Fibroblast of lung (primary cell): ENCODE results near the gene CCDC142. TPM values are rescaled to one million over a fixed set of nuclear protein-coding genes. Genes with fewer than 3 reads are reported as not detected.
A peak's percentile ranks its signal among the peaks of the same experiment; 100 is the strongest.

Source experiments
- DNase-seq, 2 donors: peaks; one replicate each; pipeline versions ENCODE4 v3.0.0 to v3.0.0-alpha.2; 2010; ENCODE audit warnings: low read depth in 2 of 2
- H2AFZ ChIP-seq: 2 replicates; pipeline ENCODE4 v1.5.1; 2012; ENCODE audit warnings: low read length, control low read depth, inconsistent platforms
- H3K27ac ChIP-seq: 2 replicates; pipeline ENCODE4 v1.5.1; 2011; ENCODE audit warnings: low read length, control low read depth; ENCODE audit not compliant: insufficient read depth
- H3K27me3 ChIP-seq: 2 replicates; pipeline ENCODE4 v1.5.1; 2011; ENCODE audit warnings: mild to moderate bottlenecking, low read length; ENCODE audit not compliant: control insufficient read depth, insufficient read depth
- H3K36me3 ChIP-seq: 2 replicates; pipeline ENCODE4 v1.5.1; 2011; ENCODE audit warnings: low read length; ENCODE audit not compliant: control insufficient read depth, insufficient read depth
- H3K4me1 ChIP-seq: 2 replicates; pipeline ENCODE4 v1.5.1; 2011; ENCODE audit warnings: low read length; ENCODE audit not compliant: control insufficient read depth, insufficient read depth; ENCODE audit errors: extremely low read depth
- H3K4me2 ChIP-seq: 2 replicates; pipeline ENCODE4 v1.5.1; 2011; ENCODE audit warnings: low read length, control low read depth; ENCODE audit not compliant: insufficient read depth; ENCODE audit errors: extremely low read depth
- H3K4me3 ChIP-seq, 4 experiments: fragments of 200-600 bp in 1 of 4; sonication (generic) in 1 of 4; replicated peaks in 1 of 4; 2 replicates each; pipeline ENCODE4 v1.5.1; 2011 to 2016; ENCODE audit warnings: low read length in 4 of 4, low read depth in 3 of 4, mild to moderate bottlenecking in 3 of 4, control low read depth in 2 of 4, inconsistent platforms in 1 of 4, mixed read lengths in 1 of 4; ENCODE audit not compliant: insufficient read depth in 1 of 4; ENCODE audit errors: control extremely low read depth in 1 of 4
- H3K79me2 ChIP-seq: 2 replicates; pipeline ENCODE4 v1.5.1; 2012; ENCODE audit warnings: mild to moderate bottlenecking, low read length, inconsistent platforms; ENCODE audit not compliant: control insufficient read depth, insufficient read depth
- H3K9ac ChIP-seq: 2 replicates; pipeline ENCODE4 v1.5.1; 2011; ENCODE audit warnings: mild to moderate bottlenecking, low read length, control low read depth; ENCODE audit not compliant: insufficient read depth
- H3K9me3 ChIP-seq: 2 replicates; pipeline ENCODE4 v1.5.1; 2012; ENCODE audit warnings: low read depth, low read length; ENCODE audit not compliant: control insufficient read depth, insufficient read depth
- H4K20me1 ChIP-seq: 2 replicates; pipeline ENCODE4 v1.5.1; 2011; ENCODE audit warnings: low read length; ENCODE audit not compliant: control insufficient read depth, insufficient read depth; ENCODE audit errors: extremely low read depth
- CTCF ChIP-seq, 2 donors: IDR thresholded peaks in 1 of 2; conservative IDR thresholded peaks in 1 of 2; 1 replicate in 1 of 2; 2 replicates in 1 of 2; pipeline ENCODE4 v1.5.1; 2011 to 2012; ENCODE audit warnings: low read length in 2 of 2, control low read depth in 1 of 2, inconsistent platforms in 1 of 2, low read depth in 1 of 2, mild to moderate bottlenecking in 1 of 2
- EZH2 ChIP-seq: IDR thresholded peaks from 2 replicates; pipeline ENCODE4 v1.5.1; 2012; ENCODE audit warnings: low read length, control low read depth, mild to moderate bottlenecking; ENCODE audit errors: missing control alignments
- polyA plus RNA-seq, 2 donors: library from polyadenylated mRNA; depleted of rRNA in 1 of 2; stranded (reverse) in 1 of 2; unstranded in 1 of 2; fragments of >200 nt; gene quantifications; 2 replicates each; pipeline ENCODE4 v1.2.1, GENCODE V29; 2011 to 2012; ENCODE audit warnings: missing spikeins in 1 of 2
- total RNA-seq: library from RNA; depleted of rRNA; stranded (reverse); fragments of >200 nt; gene quantifications from 2 replicates; pipeline ENCODE4 v1.2.1, GENCODE V29; 2014

Gene CCDC142
- total and polyA plus RNA-seq, 2 donors (not counting 1 experiment from before 2014, with no cell fraction given) = 3.8 to 21.3 TPM

GRCh38 chr2:74500578-74500946 lies 17.8 kb upstream of the CCDC142 start:
- no peak overlapping the region for H3K4me3 ChIP-seq
- H3K9ac ChIP-seq = no peak overlapping the region
- peaks cover 3% of the 10 kb centered on the region for H3K79me2 ChIP-seq
- TF ChIP-seq EZH2 (no peak), CTCF (conservative IDR thresholded peaks at IDR 0.05 in 1 of 2, IDR thresholded peaks at IDR 0.05 in 1 of 2; ENCODE audit: low read depth in 1 of 2, low read length in 2 of 2) (no peak)
- no peak overlapping the region for H3K4me2 ChIP-seq
- no peak overlapping the region for H2AFZ ChIP-seq
- H3K27me3 ChIP-seq = no peaks in the 10 kb centered on the region
- H3K9me3 ChIP-seq = no peaks in the 10 kb centered on the region
- DNase-seq = no peak
- no peak overlapping the region for H3K27ac ChIP-seq
- peaks cover 2% of the 10 kb centered on the region for H3K36me3 ChIP-seq
- peaks cover 11% of the 10 kb centered on the region for H3K4me1 ChIP-seq
- H4K20me1 ChIP-seq = no peaks in the 10 kb centered on the region

GRCh38 chr2:74499940-74500577 lies 17.3 kb upstream of the CCDC142 start:
- H3K4me3 ChIP-seq = peak overlapping the region in 2 of 4 experiments; percentile 44 to 58
- H3K9me3 ChIP-seq = no peaks in the 10 kb centered on the region
- H3K27ac ChIP-seq = no peak overlapping the region
- TF ChIP-seq CTCF (conservative IDR thresholded peaks at IDR 0.05 in 1 of 2, IDR thresholded peaks at IDR 0.05 in 1 of 2; ENCODE audit: low read depth in 1 of 2, low read length in 2 of 2) (no peak), EZH2 (no peak)
- DNase-seq = no peak
- no peaks in the 10 kb centered on the region for H4K20me1 ChIP-seq
- no peak overlapping the region for H2AFZ ChIP-seq
- no peaks in the 10 kb centered on the region for H3K27me3 ChIP-seq
- peaks cover 2% of the 10 kb centered on the region for H3K36me3 ChIP-seq
- peak overlapping the region; percentile 98 for H3K4me2 ChIP-seq
- no peaks in the 10 kb centered on the region for H3K79me2 ChIP-seq
- peaks cover 9% of the 10 kb centered on the region for H3K4me1 ChIP-seq
- H3K9ac ChIP-seq = no peak overlapping the region

- no peak within 1 kb of the TSS for H3K9ac ChIP-seq
- no peak for DNase-seq
Measured at GRCh38 chr2:74499267-74499939, 16.6 kb upstream of the CCDC142 start, which contains the start of gene LBX2. TSS of gene LBX2 (minus strand) at chr2:74499603. CDS start at chr2:74499537, 66 bp downstream.

More at GRCh38 chr2:74499267-74499939, 16.6 kb upstream of the CCDC142 start, which contains the start of gene LBX2:
- no peaks in the 10 kb centered on the region for H3K9me3 ChIP-seq
- TF ChIP-seq CTCF (conservative IDR thresholded peaks at IDR 0.05 in 1 of 2, IDR thresholded peaks at IDR 0.05 in 1 of 2; ENCODE audit: low read depth in 1 of 2, low read length in 2 of 2) (no peak), EZH2 (peak; percentile 15)
- no peaks in the 10 kb centered on the region for H3K36me3 ChIP-seq
- peak within 1 kb of the TSS; percentile 44 to 58 (median 48) for H3K4me3 ChIP-seq
- H3K27me3 ChIP-seq = no peaks in the 10 kb centered on the region
- H3K79me2 ChIP-seq = no peaks in the 10 kb centered on the region
- no peak within 1 kb of the TSS for H3K27ac ChIP-seq
- H2AFZ ChIP-seq = peak within 1 kb of the TSS; percentile 71
- no peaks in the 10 kb centered on the region for H4K20me1 ChIP-seq
- H3K4me2 ChIP-seq = peak within 1 kb of the TSS; percentile 98
- H3K4me1 ChIP-seq = peaks cover 9% of the 10 kb centered on the region
